Bronchial epithelial cell (primary cell): ENCODE measurements around the gene NRP1. TPM values are rescaled to one million over a fixed set of nuclear protein-coding genes. Genes with fewer than 3 reads are reported as not detected.

Experiments used
- DNase-seq: peaks from one replicate; pipeline ENCODE4 v3.0.0-alpha.2; 2010; ENCODE audit warnings: low read depth
- FAIRE-seq: peaks from 2 replicates; lab custom pipeline; 2011; peaks lifted over from hg19 to GRCh38; lab: Jason Lieb, UNC
- H3K27me3 ChIP-seq: 2 replicates; pipeline ENCODE4 v1.5.1; 2011; ENCODE audit warnings: low read length; ENCODE audit not compliant: control insufficient read depth, insufficient read depth
- H3K36me3 ChIP-seq: 2 replicates; pipeline ENCODE4 v1.5.1; 2011; ENCODE audit warnings: low read length; ENCODE audit not compliant: control insufficient read depth, insufficient read depth
- H3K4me3 ChIP-seq: 2 replicates; pipeline ENCODE4 v1.5.1; 2011; ENCODE audit warnings: mild to moderate bottlenecking, low read depth, low read length, control low read depth
- CTCF ChIP-seq: IDR thresholded peaks from 2 replicates; pipeline ENCODE4 v1.5.1; 2011; ENCODE audit warnings: mild to moderate bottlenecking, moderate library complexity, low read length, control low read depth, inconsistent platforms; ENCODE audit not compliant: insufficient read depth, severe bottlenecking
- total RNA-seq: library from RNA; depleted of rRNA; stranded (reverse); fragments of >200 nt; gene quantifications from 2 replicates; pipeline ENCODE4 v1.2.1, GENCODE V29; 2014

Gene NRP1
- total RNA-seq, 1 donor from 2014 or later: 21.6 TPM

GRCh38 chr10:33217854-33218253 is 116.6 kb downstream of the NRP1 start:
- TF ChIP-seq CTCF: no peak
- DNase-seq (peak; percentile 71), FAIRE-seq (no peak)
- H3K4me3 ChIP-seq: no peak overlapping the region
- no peaks in the 10 kb centered on the region for H3K27me3 ChIP-seq
- H3K36me3 ChIP-seq: peaks cover 9% of the 10 kb centered on the region

GRCh38 chr10:33216661-33217427 is 117.6 kb downstream of the NRP1 start:
- FAIRE-seq (no peak), DNase-seq (peak; percentile 88)
- Histone ChIP-seq H3K4me3 (no peak overlapping the region), H3K36me3 (peaks cover 9% of the 10 kb centered on the region), H3K27me3 (no peaks in the 10 kb centered on the region)
- TF ChIP-seq CTCF: no peak

- FAIRE-seq: no peak
- no peaks in the 10 kb centered on the region for H3K27me3 ChIP-seq
- no peak for TF ChIP-seq CTCF
- peak; percentile 73 for DNase-seq
- no peak overlapping the region for H3K4me3 ChIP-seq
- peaks cover 9% of the 10 kb centered on the region for H3K36me3 ChIP-seq
Measured at GRCh38 chr10:33215635-33216034, 118.8 kb downstream of the NRP1 start.

GRCh38 chr10:33215154-33215553 is 119.3 kb downstream of the NRP1 start:
- FAIRE-seq (no peak), DNase-seq (peak; percentile 25)
- H3K36me3 ChIP-seq: peaks cover 9% of the 10 kb centered on the region
- H3K27me3 ChIP-seq: no peaks in the 10 kb centered on the region
- no peak for TF ChIP-seq CTCF
- H3K4me3 ChIP-seq: no peak overlapping the region

- FAIRE-seq (no peak), DNase-seq (no peak)
- no peaks in the 10 kb centered on the region for H3K27me3 ChIP-seq
- H3K36me3 ChIP-seq: peaks cover 9% of the 10 kb centered on the region
- no peak for TF ChIP-seq CTCF
- H3K4me3 ChIP-seq: no peak overlapping the region
Measured at GRCh38 chr10:33214174-33214573, 120.3 kb downstream of the NRP1 start.
